ENCODE data around the gene PANK3. TPM values are rescaled to one million over a fixed set of nuclear protein-coding genes. Genes with fewer than 3 reads are reported as not detected.
A peak's percentile ranks its signal among the peaks of the same experiment; 100 is the strongest.
"Not testable (repeated sequence)": the region's sequence is repeated elsewhere in the genome, so short reads cannot be mapped to it uniquely, and the experiment has no call there.

The PANK3 gene
- total RNA-seq, 2 experiments from 2014 or later = 54.0 to 55.7 TPM

DNA sequence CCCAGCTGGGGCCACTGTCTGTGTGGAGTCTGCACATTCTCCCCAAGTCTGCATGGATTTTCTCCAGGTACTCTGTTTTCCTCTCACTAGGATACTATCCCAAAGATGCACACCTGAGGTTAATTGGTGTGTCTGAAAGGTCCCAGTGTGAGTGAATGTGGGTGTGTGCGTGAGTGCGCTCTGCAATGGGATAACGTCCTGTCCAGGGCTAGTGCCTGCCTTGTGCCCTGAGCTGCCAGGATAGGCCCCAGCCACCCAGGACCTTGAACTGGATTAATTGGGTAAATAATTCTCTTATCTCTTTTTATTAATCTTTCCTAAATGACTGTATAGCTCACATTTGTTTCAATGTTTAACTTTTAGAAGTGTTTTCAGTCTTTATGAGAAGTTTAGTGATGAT lies 11.5 kb upstream of the PANK3 start:
- no peaks in the 10 kb centered on the region for H3K4me1 Mint-ChIP-seq (ENCODE audit: low read depth)
- H3K27me3 Mint-ChIP-seq = peaks cover 36% of the 10 kb centered on the region
- no peak overlapping the region for H3K27ac Mint-ChIP-seq
- no peak overlapping the region for H3K4me3 Mint-ChIP-seq
- CTCF ChIA-PET = no interaction called here
- no peaks in the 10 kb centered on the region for H3K9me3 Mint-ChIP-seq
- POLR2A ChIA-PET = no interaction called here
- intact Hi-C loops (cut with micrococcal nuclease) = no loop called here
- peaks cover 2% of the 10 kb centered on the region for H3K36me3 Mint-ChIP-seq
- DNase-seq = no peak

DNA sequence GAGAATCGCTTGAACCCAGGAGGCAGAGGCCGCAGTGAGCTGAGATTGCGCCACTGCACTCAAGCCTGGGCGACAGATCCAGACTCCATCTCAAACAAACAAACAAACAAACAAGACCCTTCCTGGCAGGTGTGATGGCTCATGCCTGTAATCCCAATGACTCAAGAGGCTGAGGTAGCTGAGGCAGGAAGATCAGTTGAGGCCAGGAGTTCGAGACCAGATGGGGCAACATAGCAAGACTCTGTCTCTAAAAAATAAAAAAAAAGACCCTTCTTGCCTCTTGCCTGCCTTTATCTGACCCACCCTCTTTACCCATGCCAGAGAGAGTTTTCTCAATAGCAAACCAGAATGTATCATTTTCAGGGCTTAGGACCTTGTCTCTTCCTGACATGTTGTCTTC lies 8.8 kb upstream of the PANK3 start:
- peaks cover 4% of the 10 kb centered on the region for H3K4me1 Mint-ChIP-seq (ENCODE audit: low read depth)
- ChIA-PET CTCF (no interaction called here), POLR2A (no interaction called here)
- intact Hi-C loops (cut with micrococcal nuclease) = no loop called here
- no peak for DNase-seq
- H3K27ac Mint-ChIP-seq = no peak overlapping the region
- no peaks in the 10 kb centered on the region for H3K9me3 Mint-ChIP-seq
- H3K4me3 Mint-ChIP-seq = no peak overlapping the region
- H3K36me3 Mint-ChIP-seq = no peaks in the 10 kb centered on the region
- H3K27me3 Mint-ChIP-seq = peaks cover 31% of the 10 kb centered on the region

- Mint-ChIP-seq H3K36me3 (no peaks in the 10 kb centered on the region), H3K27me3 (peaks cover 31% of the 10 kb centered on the region), H3K4me1 (ENCODE audit: low read depth) (peaks cover 6% of the 10 kb centered on the region), H3K4me3 (no peak overlapping the region), H3K27ac (no peak overlapping the region), H3K9me3 (no peaks in the 10 kb centered on the region)
- intact Hi-C loops (cut with micrococcal nuclease) = no loop called here
- ChIA-PET POLR2A (no interaction called here), CTCF (no interaction called here)
- DNase-seq = no peak
Observed at GRCh38 chr5:168585119-168585856, 6.1 kb upstream of the PANK3 start.

DNA sequence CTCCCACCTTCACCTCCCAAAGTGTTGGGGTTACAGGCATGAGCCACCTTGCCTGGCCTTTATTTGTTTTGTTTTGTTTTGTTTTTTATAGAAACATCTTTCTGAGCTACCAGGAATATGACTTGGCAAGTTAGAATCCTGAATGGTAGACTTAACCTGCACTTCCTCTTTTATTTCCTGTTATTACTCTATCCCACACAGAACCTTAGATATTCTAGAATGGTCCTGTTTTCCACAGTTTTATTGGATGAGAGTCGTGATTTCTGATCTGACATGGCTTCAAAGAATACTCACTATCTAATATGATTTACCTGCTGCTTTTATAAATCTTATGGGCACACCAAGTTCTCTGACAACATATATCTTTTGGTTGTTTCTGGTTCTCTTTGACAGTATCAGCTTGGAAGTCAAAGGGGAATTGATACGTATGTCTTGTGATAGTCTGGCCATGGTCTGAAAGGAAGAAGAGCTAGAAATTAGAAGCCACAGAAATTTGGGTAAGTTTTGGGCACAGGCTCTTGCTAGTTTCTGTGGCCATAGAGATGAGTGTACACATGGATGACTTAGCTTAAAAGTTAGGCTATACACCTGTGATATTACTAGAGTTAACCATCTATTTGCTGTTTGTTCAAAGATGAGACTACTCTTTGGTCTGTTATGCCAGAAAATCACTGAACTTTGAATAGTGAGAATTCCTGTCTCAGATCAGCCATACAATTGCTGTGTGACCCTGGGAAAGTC lies 4.7 kb upstream of the PANK3 start:
- POLR2A ChIA-PET = no interaction called here
- CTCF ChIA-PET = no interaction called here
- Mint-ChIP-seq H3K27me3 (peaks cover 31% of the 10 kb centered on the region), H3K9me3 (no peaks in the 10 kb centered on the region), H3K27ac (no peak overlapping the region), H3K4me1 (ENCODE audit: low read depth) (peaks cover 11% of the 10 kb centered on the region), H3K4me3 (no peak overlapping the region), H3K36me3 (no peaks in the 10 kb centered on the region)
- intact Hi-C loops (cut with micrococcal nuclease) = no loop called here
- DNase-seq = no peak

GRCh38 chr5:168580814-168581469 lies 1.8 kb upstream of the PANK3 start:
- H3K36me3 Mint-ChIP-seq = peaks cover 11% of the 10 kb centered on the region
- H3K4me3 Mint-ChIP-seq; POLR2A ChIA-PET; H3K27me3 Mint-ChIP-seq; intact Hi-C loops (cut with micrococcal nuclease); H3K27ac Mint-ChIP-seq; H3K9me3 Mint-ChIP-seq; CTCF ChIA-PET; DNase-seq: not testable (repeated sequence)
- H3K4me1 Mint-ChIP-seq (ENCODE audit: low read depth) = peaks cover 24% of the 10 kb centered on the region

DNA sequence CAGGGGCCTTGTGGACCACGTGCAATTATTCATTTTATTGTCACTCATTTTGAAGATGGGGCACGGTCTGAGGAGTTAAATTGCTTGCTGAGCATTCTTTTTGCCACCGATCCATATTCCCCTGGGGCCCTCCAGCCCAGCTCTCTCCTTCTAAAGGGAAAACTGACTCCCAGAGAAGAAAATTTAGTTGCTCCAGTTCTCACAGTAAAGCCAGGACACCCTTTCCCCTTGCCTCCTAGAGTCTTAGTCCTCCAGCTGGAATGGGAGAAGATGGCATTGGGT lies 1.0 kb upstream of the PANK3 start:
- H3K4me3 Mint-ChIP-seq = peak overlapping the region; percentile 81
- ChIA-PET CTCF (interaction anchor here (0.7 kb wide), 1 partner anchor 14 kb away, joined by 3 read pairs; no protein-coding TSS in a partner anchor), POLR2A (interaction anchor here (0.5 to 1.4 kb wide), 3 partner anchors 13 to 92 kb away, joined by 3 to 6 read pairs (median 4); no protein-coding TSS in a partner anchor)
- H3K36me3 Mint-ChIP-seq = peaks cover 14% of the 10 kb centered on the region
- H3K27me3 Mint-ChIP-seq = peaks cover 2% of the 10 kb centered on the region
- DNase-seq = no peak
- intact Hi-C loops (cut with micrococcal nuclease) = no loop called here
- H3K9me3 Mint-ChIP-seq = no peaks in the 10 kb centered on the region
- H3K4me1 Mint-ChIP-seq (ENCODE audit: low read depth) = peaks cover 32% of the 10 kb centered on the region
- peak overlapping the region; percentile 96 for H3K27ac Mint-ChIP-seq

DNA sequence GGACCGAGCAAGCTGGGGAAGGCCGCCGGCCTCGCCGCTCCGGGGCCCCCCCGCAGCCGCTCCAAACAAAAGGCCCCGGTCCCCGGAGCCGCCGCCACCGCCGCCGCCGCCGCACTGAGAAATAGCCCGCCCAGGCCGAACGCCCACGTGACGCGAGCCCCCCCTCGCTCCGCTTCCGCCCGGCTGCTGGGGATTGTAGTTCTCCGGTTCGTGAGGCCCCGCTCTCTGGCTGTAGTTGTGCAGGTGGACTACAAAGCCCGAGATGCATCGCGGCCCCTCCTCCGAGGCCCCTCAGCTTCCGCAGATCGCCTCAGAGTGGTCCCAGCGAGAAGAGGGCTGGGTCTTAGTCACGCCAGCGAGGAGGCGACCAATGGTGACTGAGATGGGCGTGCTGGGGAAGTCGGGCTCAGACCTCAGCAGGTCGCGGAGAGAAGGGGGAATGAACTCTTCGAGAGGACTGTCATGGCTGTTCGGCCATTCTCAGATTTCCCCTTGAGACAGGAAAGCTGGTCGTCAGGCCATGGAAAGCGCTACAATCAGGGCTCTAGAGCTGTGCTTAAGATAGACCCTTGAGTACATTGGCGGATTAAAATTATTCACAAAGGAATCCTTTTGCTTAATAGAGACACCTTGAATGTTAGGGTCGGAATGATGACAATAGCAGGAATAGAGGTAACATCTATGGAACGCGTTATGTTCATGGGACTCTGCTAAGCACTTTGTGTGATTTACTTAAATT lies 489 bp upstream of the PANK3 start:
- H3K27ac Mint-ChIP-seq = peak overlapping the region; percentile 96
- ChIA-PET CTCF (interaction anchor here (0.7 kb wide), 1 partner anchor 13 kb away, joined by 3 read pairs; no protein-coding TSS in a partner anchor), POLR2A (interaction anchor here (0.5 to 1.4 kb wide), 4 partner anchors 13 to 92 kb away, joined by 3 to 6 read pairs (median 4); no protein-coding TSS in a partner anchor)
- H3K9me3 Mint-ChIP-seq = no peaks in the 10 kb centered on the region
- intact Hi-C loops (cut with micrococcal nuclease) = loop anchor here (1.0 to 5.0 kb wide), 6 partner anchors 29 to 1058 kb away; partner anchors contain the start of genes DOCK2, RARS1 and SPDL1
- H3K4me3 Mint-ChIP-seq = peak overlapping the region; percentile 81
- peak; percentile 99 for DNase-seq
- H3K36me3 Mint-ChIP-seq = peaks cover 16% of the 10 kb centered on the region
- H3K27me3 Mint-ChIP-seq = no peaks in the 10 kb centered on the region
- H3K4me1 Mint-ChIP-seq (ENCODE audit: low read depth) = peaks cover 34% of the 10 kb centered on the region

DNA sequence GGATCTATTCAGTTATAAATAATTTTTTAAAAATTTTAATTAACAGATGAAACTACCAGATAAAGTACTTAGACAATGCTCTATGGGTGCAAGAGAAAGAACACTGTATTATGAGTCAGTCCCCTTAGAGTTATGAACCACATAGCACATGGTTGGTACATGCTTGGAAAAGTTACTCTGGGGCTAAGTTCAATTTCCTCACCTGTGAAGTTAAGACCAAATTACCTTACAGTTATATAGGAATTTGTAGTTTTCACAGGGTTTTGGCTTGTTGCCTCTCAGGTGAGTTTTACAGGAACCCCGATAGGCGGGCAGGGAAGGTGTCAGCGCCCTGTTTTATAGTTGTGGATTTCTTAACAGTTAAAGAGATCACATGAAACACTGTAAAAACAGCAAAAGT lies 1.2 kb downstream of the PANK3 start:
- H3K9me3 Mint-ChIP-seq = no peaks in the 10 kb centered on the region
- DNase-seq = no peak
- peaks cover 30% of the 10 kb centered on the region for H3K4me1 Mint-ChIP-seq (ENCODE audit: low read depth)
- CTCF ChIA-PET = no interaction called here
- POLR2A ChIA-PET = interaction anchor here (0.7 kb wide), 1 partner anchor 109 kb away, joined by 3 read pairs; no protein-coding TSS in a partner anchor
- H3K4me3 Mint-ChIP-seq = peak overlapping the region; percentile 96
- intact Hi-C loops (cut with micrococcal nuclease) = loop anchor here (5.0 kb wide), 2 partner anchors 291 to 1059 kb away; partner anchors contain the start of gene DOCK2
- H3K27me3 Mint-ChIP-seq = no peaks in the 10 kb centered on the region
- H3K27ac Mint-ChIP-seq = peak overlapping the region; percentile 84
- H3K36me3 Mint-ChIP-seq = peaks cover 18% of the 10 kb centered on the region

DNA sequence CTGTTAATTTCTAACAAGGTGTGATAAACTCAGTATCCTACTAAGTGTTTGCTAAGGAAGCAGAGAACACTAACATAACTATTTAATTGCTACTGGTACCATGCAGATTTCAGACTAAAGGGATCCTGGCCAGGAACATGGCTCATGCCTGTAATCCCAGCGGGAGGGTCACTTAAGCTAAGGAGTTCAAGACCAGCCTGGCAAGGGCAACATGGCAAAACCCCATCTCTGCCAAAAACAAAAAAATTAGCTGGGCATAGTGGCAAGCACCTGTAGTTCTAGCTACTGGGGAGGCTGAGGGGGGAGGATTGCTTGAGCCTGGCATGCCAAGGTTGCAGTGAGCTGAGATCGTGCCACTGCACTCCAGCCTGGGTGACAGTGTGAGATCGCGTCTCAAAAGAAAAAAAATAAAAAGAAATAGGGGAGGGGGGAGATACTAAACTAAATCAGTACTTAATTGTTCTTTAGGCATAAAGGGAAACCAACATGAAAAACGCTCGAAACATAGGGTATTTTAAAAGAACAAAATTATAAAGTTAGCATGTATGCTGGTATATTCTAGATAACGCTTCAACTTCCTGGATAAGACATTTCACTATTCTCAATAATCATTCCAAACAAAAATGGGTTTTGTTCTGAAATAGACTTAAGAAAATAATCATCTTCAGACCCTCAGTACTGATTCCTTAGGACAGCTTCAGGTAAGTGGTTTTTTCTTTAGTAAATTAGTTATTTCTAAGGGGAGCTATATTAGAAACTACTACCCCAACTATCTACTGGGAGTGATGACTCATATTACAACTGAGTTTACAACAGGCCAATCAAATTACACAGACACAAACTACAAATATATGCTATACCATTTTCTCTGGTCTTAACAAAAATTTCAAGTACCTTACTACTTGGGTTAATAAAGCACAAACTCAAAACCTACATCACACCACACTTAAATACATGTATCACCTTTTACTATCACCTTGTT lies 3.5 kb downstream of the PANK3 start:
- H3K27me3 Mint-ChIP-seq = no peaks in the 10 kb centered on the region
- H3K9me3 Mint-ChIP-seq = no peaks in the 10 kb centered on the region
- H3K4me3 Mint-ChIP-seq = no peak overlapping the region
- intact Hi-C loops (cut with micrococcal nuclease) = loop anchor here (5.0 kb wide), 2 partner anchors 288 to 1062 kb away; partner anchors contain the start of gene DOCK2
- CTCF ChIA-PET = no interaction called here
- peaks cover 40% of the 10 kb centered on the region for H3K4me1 Mint-ChIP-seq (ENCODE audit: low read depth)
- H3K36me3 Mint-ChIP-seq = peaks cover 25% of the 10 kb centered on the region
- DNase-seq = no peak
- POLR2A ChIA-PET = no interaction called here
- H3K27ac Mint-ChIP-seq = no peak overlapping the region

- H3K9me3 Mint-ChIP-seq; intact Hi-C loops (cut with micrococcal nuclease); H3K4me3 Mint-ChIP-seq; POLR2A ChIA-PET; H3K27me3 Mint-ChIP-seq; CTCF ChIA-PET; DNase-seq; H3K27ac Mint-ChIP-seq: not testable (repeated sequence)
- peaks cover 32% of the 10 kb centered on the region for H3K36me3 Mint-ChIP-seq
- H3K4me1 Mint-ChIP-seq (ENCODE audit: low read depth) = peaks cover 35% of the 10 kb centered on the region
Observed at GRCh38 chr5:168574156-168574555, 5.0 kb downstream of the PANK3 start.

GRCh38 chr5:168573663-168574062 lies 5.5 kb downstream of the PANK3 start:
- Mint-ChIP-seq H3K4me1 (ENCODE audit: low read depth) (peaks cover 35% of the 10 kb centered on the region), H3K36me3 (peaks cover 33% of the 10 kb centered on the region)
- DNase-seq; CTCF ChIA-PET; H3K27me3 Mint-ChIP-seq; H3K27ac Mint-ChIP-seq; intact Hi-C loops (cut with micrococcal nuclease); H3K4me3 Mint-ChIP-seq; POLR2A ChIA-PET; H3K9me3 Mint-ChIP-seq: not testable (repeated sequence)

All from activated CD4-positive, alpha-beta memory T cell treated with anti-CD3 and anti-CD28 coated beads for 36 hours (primary cell).